ENCODE measurements around the gene PLLP.

Gene PLLP

DNA sequence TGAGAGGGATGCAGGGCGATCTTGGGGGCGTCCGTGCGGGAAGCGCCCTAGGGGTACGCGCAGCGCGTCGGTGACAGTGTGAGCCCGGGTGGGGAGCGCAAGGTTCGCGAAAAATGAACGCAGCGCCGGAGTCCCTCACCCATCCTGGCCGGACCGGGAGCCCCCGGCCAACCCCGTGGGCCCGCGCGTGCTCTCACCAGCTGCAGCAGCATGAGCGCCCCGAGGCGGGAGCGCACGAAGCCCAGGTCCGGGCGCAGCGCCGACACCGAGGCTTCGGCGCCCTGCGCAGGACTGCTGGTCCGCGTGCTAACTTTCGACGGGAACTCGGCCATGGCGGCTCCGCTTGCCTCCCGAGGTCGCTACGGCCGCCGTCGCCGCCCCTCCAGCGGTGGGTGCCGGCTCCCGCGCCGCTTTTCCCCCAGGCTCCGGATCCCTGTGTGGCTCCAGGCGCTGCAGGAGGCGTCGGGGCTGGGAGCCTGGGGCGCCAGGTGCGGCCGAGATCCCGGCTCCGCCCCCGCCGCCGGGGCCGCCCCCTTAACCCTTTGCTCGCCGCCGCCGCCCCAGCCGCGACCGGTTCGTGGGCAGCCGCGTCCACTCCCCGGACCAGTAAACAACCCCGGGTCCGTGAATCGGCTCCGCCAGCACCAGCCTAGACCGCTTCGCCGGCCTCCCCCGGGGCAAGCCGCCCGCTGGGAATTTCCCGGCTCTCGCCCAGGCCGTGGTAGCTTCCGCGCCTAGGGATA is at the start of gene PLLP:
PLLP (minus strand) TSS at position 464 of the 743 bp plus-strand sequence; CDS start at position 332, 132 bp downstream.
- TF ChIP-seq, protein P1, sequence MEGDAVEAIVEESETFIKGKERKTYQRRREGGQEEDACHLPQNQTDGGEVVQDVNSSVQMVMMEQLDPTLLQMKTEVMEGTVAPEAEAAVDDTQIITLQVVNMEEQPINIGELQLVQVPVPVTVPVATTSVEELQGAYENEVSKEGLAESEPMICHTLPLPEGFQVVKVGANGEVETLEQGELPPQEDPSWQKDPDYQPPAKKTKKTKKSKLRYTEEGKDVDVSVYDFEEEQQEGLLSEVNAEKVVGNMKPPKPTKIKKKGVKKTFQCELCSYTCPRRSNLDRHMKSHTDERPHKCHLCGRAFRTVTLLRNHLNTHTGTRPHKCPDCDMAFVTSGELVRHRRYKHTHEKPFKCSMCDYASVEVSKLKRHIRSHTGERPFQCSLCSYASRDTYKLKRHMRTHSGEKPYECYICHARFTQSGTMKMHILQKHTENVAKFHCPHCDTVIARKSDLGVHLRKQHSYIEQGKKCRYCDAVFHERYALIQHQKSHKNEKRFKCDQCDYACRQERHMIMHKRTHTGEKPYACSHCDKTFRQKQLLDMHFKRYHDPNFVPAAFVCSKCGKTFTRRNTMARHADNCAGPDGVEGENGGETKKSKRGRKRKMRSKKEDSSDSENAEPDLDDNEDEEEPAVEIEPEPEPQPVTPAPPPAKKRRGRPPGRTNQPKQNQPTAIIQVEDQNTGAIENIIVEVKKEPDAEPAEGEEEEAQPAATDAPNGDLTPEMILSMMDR (IDR thresholded peaks at IDR 0.05) = no peak

GRCh38 chr16:57333402-57333801 is 48.9 kb upstream of the PLLP start:
- TF ChIP-seq, protein P1 (IDR thresholded peaks at IDR 0.05) = no peak

GRCh38 chr16:57331355-57331754 is 46.9 kb upstream of the PLLP start:
- TF ChIP-seq, protein P1 (IDR thresholded peaks at IDR 0.05) = no peak

DNA sequence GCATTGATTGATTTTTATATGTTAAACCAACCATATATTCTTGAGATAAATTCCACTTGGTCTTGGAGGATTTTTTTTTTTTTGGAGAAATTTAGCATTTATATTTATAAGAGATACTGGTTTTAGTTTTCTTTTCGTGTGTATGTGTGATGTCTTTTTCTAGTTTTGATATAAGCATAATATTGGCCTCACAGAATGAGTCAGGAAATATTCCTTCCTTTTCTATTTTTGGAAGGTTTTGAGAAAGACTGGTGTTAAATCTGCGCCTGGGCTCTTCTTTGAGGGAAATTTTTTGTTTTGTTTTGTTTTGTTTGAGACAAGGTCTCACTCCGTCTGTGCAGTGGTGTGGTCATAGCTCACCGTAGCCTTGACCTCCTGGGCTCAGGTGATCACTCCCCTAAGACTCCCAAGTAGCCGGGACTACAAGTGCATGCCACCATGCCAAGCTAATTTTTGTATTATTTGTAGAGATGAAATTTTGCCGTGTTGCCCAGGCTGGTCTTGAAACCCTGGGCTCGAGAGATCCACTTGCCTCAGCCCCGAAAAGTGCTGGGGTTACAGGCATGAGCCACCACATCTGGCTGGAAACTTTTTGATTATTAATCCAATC is 45.4 kb upstream of the PLLP start:
- TF ChIP-seq, protein P1 (IDR thresholded peaks at IDR 0.05) = no peak

- TF ChIP-seq, protein P1 (IDR thresholded peaks at IDR 0.05) = no peak
Measured at GRCh38 chr16:57325458-57325857, 41.0 kb upstream of the PLLP start.

GRCh38 chr16:57324749-57325148 is 40.3 kb upstream of the PLLP start:
- TF ChIP-seq, protein P1 (IDR thresholded peaks at IDR 0.05) = no peak

DNA sequence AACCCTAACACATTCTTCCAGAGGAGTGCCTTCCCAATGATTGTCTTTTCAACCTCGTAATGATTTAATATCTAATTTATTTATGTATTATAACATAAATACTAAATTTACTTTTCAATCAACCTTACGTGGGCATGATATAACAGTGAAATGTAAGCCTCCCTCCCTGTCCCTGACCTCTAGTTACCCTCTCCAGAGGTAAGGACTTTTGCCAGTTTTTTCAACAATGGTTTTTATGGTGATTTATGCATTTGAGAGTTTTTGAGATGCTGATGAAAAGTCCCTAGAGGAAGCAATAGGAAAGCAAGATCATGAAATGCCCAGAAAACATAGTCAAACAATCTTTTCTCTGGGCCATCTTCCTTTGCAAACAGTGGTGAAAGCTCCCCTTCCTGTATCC is 35.2 kb upstream of the PLLP start:
- TF ChIP-seq, protein P1 (IDR thresholded peaks at IDR 0.05) = no peak
